GM19395 (cell line): ENCODE data around the gene CNBD2.
"Not testable (repeated sequence)": the region's sequence is repeated elsewhere in the genome, so short reads cannot be mapped to it uniquely, and the experiment has no call there.

ENCODE experiments used
- ATAC-seq: cut with Tn5 transposase; IDR thresholded peaks from one replicate; pipeline ENCODE4 v1.9.1; 2021; ENCODE audit warnings: mild to moderate bottlenecking, moderate library complexity; ENCODE audit not compliant: unreplicated experiment

The CNBD2 gene

GRCh38 chr20:35967979-35968640 is at the start of gene CNBD2:
CNBD2 (plus strand) TSS chr20:35968590; CDS start chr20:35968763, 173 bp downstream.
- ATAC-seq = no peak

DNA sequence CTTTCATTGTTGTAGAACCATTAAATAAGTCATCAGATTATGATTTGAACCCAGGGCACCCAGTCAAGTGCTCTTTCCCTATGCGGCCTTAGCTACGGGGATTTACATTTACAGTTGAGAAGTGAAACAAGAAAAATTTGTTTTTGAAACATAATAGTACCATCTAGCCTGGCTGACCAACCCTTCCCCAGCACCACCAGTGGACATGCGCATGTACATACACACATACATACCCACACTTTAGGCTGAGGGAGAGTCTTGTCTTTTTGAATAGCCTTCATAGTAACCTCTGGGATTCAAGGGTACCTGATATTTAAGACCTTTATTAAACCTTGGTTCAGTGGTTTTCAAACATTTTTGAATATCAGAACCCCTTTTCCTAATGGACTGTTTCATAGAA is 47.9 kb upstream of the CNBD2 start:
- ATAC-seq = no peak

GRCh38 chr20:35929301-35929700 is 39.1 kb upstream of the CNBD2 start:
- no peak for ATAC-seq

DNA sequence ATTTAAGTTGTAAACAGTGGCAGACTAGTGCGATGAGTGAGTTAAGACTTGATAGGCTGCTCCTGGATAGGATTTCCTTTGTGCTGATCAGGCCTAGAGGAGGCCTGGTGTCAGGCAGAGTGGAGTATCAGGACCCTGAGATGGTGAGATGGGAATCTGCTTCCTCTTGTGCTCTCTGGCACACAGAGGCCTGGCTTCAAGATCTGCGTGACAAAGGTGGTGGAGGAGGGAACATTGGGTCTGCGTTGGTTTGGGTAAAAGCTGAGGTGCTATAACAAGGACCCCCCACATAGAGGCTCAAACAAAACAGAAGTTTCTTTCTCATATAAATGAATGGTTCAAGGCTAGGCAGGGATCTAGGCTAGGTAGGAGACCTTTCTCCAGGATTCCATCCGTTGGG is 34.3 kb upstream of the CNBD2 start:
- no peak for ATAC-seq

DNA sequence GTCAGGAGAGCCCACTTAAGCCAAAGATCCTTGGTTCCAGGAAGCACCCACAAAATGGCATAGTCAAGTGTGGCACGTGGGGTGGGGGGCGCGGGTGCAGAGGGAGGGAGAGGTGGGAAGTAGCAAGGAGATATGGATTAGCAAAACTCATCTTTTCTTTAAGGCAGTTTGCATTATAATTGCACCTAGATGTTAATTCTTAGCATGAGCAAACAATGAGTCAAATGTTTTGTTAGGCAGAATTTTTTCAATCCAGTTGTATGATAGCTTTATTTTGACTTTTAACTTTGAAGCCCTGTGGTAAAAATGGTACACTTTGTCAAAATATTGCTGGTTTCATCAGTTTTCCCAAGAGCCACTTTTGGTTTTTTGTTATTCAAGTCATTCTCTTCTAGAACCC is 29.1 kb upstream of the CNBD2 start:
- no peak for ATAC-seq

GRCh38 chr20:35941620-35942019 is 26.8 kb upstream of the CNBD2 start:
- no peak for ATAC-seq

GRCh38 chr20:35942243-35942642 is 26.1 kb upstream of the CNBD2 start:
- ATAC-seq = no peak

DNA sequence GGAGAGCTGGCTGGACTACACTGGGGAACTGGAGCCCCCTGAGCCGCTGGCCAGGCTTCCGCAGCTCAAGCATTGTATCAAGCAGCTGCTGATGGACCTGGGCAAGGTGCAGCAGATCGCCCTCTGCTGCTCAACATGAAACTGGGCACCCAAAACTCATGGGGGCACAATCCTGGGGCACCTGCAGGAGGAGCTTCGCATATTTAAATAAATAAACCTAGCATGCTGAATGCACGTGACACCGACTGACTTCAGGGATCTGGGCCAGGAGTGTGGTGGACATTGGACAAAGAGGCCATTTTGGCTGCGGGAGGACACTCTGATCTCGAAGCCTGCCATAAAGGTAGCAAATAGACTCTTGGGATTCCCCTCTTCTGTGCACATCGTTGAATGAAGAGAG is 20.9 kb upstream of the CNBD2 start:
- no peak for ATAC-seq

DNA sequence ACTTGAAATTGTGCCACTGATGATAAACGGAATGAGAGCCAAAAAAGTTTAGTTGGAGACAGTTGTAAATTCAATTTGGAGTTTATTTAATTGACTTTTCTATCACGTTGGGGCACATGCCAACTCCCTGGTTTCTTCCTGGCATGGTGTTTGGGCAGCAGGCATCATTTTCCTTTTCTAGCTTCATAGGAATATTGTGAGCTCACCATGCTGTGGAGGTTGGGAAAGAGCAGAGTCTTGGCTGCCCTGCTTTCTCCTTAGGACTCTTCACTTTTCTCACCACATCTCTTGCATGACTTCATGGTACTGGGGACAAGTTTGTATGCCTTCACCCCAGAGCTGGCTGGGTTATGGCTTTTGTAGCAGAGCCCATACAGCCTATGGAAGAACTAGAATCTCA is 20.5 kb upstream of the CNBD2 start:
- ATAC-seq = no peak

DNA sequence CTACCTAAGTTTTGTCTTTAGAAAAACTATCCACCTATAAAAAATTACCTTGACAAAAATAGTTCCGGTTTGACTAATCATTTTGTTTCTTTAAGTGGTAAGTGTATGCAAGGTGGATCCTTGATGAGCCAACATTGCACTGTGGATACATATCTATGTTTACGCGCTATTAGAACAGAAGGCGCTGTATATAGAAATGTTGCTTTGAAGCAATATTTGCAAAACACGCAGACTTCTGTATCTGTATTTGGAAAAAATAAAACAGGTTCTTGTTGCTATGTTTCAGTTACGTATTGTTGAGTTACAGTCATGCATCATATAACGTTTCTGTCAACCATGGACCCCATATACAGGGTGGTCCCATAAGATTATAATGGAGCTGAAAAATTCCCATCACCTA is 18.3 kb upstream of the CNBD2 start:
- ATAC-seq = no peak

DNA sequence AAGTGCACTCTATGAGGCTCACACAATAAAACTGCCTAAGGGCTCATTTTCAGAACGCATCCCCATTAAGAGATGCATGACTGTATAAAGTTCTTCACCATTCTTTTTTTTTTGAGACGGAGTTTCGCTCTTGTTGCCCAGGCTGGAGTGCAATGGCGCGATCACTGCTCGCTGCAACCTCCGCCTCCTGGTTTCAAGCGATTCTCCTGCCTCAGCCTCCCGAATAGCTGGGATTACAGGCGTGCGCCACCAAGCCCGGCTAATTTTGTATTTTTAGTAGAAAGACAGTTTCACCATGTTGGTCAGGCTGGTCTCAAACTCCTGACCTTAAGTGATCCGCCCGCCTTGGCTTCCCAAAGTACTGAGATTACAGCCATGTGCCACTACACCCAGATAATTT is 16.3 kb upstream of the CNBD2 start:
- ATAC-seq = not testable (repeated sequence)

GRCh38 chr20:35952480-35953386 is 15.7 kb upstream of the CNBD2 start:
- ATAC-seq = no peak

DNA sequence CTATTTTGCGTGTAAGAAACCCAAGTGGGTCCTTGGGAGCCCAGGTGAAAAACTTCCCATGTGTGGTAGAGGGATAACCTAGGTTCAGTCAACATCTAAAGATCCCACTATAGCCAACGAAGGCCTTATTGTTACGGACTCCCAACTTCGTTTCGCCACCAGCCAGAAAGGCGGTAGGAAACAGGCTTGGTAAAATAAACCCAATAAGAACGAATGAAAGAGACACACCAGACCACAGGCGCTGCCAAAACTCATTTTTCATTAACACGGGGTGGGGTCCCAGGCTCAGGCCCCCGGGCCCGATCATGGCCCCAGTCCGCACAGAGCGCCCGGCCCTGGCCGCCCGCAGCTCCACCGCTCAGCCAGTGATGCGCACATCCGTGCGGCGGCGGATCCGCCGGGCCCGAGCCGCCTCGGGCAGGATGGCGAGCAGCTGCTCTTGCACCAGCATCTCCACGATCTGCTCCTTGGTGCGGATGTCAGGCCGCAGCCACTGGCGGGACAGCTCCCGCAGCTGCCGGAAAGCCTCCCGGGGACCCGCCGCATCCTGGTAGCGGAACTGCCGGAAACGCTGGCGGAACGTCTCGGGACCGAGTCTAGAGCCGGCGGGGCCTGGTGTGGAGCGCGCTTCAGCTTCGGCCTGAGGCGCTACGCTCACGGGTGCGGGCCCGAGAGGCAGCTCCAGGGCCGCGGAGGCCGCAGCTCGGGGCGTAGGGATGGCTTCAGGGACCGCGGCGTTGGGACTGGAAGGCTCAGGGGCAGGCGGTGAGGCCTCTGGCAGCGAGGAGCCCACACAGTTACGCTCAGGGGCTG is 14.8 kb upstream of the CNBD2 start:
- peak; percentile 27 for ATAC-seq

DNA sequence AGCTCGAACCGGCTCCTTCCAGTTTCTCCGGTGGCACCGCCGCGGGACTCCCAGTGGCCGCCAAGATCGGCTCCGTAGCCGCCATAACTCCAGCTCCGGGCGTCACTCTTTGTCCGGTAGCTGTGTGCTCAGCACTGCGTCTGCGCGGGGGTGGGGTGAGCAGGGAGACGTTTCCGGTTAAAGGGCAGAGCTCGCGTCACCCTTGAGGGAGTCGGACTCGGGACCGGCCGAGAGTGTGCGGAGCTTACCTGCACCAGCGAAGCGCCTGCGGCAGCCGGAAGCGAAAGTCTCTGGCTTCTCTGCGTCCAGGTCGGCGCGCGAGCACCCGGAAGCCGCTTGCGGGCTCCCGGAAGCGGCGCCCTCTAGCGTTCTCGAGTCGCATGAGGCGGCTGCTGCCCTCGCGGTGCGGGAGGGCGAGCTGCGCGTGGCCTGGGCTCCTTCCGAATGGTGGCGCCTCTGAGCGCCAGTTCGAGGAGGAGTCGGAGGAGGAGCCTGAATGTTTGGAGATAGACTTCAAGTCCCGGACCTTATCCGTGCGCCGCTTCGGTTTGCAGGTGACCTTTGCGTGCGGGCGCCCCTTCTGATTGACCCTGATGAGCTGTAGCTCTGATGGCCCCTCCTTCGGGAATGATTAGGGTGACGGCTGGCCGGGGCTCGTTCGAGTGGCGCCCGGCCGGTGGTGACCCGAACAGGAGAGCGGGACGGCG is 14.0 kb upstream of the CNBD2 start, which contains the start of gene SCAND1:
Gene SCAND1 (minus strand): TSS at position 303 of the 707 bp plus-strand sequence. CDS start 218 bp downstream, at position 85.
- ATAC-seq = peak; percentile 86

DNA sequence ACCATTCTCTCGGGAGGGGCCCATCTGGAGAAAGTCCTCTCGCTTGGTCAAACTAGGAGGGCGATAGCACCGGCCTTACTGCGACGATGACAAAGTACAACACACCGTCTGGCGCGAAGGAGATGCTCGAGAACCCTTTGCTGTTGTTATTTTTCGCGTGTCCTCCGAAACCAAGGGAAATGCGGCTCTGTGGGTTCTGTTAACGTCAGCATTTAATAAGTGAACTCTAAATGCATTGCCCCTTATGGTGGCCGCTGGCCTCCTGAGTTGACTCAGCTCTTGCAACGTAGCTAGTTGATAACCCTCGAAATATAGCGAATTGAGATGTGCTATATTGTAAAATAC is 13.5 kb upstream of the CNBD2 start:
- no peak for ATAC-seq

GRCh38 chr20:35956616-35957015 is 11.8 kb upstream of the CNBD2 start:
- no peak for ATAC-seq

GRCh38 chr20:35959291-35959690 is 9.1 kb upstream of the CNBD2 start:
- not testable (repeated sequence) for ATAC-seq

GRCh38 chr20:35963878-35964277 is 4.5 kb upstream of the CNBD2 start:
- no peak for ATAC-seq

DNA sequence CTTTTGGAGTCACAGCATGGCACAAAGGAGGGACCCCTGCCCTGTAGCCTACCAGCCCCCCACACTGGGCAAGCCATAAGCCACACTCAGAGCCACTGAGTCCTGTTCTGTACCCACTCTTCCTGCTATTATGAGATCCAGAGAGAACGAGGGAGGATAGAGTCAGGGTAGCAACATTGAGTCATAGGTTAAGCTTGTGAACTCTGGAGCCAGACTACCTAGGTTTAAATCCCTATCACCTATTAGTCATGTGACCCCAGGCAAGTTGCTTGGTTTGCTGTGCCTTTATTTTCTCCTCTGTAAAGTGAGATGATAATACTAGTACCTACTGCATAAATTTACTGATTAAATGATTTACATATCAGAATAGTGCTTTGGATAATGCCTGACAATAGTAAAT is 540 bp downstream of the CNBD2 start:
- ATAC-seq = no peak

GRCh38 chr20:35971981-35972380 is 3.6 kb downstream of the CNBD2 start:
- ATAC-seq = no peak

- ATAC-seq = no peak
Measured at GRCh38 chr20:35972462-35972861, 4.1 kb downstream of the CNBD2 start.
